ENCODE measurements around the gene RAB8A.

GRCh38 chr19:16127776-16128371, 16.2 kb downstream of the RAB8A start:
- no peak for TF ChIP-seq POLR2A (IDR thresholded peaks at IDR 0.05)
- no peak for TF ChIP-seq CTCF (IDR thresholded peaks at IDR 0.05 in 8 of 11, conservative IDR thresholded peaks at IDR 0.05 in 3 of 11)
